DMS53 (cell line): Measurements from ENCODE around the gene FLRT1.
"Not testable (repeated sequence)": the region's sequence is repeated elsewhere in the genome, so short reads cannot be mapped to it uniquely, and the experiment has no call there.

Experiments
- DNase-seq: peaks from one replicate; lab custom pipeline; 2025; lab: John Stamatoyannopoulos, UW

The FLRT1 gene

DNA sequence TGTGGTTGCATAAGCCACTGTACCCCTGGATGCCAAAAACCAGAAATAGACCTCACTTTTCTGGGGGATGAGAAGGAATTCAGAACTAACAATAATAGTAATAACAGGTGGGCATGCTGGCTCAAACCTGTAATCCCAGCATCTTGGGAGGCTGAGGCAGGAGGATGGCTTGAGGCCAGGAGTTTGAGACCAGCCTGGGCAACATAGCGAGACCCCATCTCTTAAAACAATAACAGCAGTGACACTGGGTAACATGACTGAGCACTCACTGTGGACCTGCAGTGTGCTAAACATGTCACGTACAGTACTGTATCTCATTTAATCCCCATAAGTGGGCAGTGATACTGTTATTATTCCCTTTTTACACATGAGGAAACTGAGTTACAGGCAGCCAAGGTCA, 10.0 kb downstream of the FLRT1 start:
- no peak for DNase-seq

DNA sequence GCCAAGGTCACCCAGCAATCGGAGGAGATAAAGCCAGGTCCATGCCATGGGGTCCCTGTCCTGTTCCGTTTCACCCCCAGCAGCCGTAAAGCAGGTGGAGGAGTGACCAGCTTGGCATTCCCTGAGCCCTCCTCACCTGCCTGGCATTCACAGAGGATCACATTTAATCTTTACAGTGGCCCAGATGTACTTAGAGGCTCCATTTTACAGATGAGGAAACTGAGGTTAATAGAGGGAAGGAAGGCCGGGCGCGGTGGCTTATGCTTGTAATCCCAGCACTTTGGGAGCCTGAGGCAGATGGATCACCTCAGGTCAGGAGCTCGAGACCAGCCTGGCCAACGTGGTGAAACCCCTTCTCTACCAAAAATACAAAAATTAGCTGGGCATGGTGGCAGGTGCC, 11.6 kb downstream of the FLRT1 start:
- DNase-seq, result not testable (repeated sequence)

DNA sequence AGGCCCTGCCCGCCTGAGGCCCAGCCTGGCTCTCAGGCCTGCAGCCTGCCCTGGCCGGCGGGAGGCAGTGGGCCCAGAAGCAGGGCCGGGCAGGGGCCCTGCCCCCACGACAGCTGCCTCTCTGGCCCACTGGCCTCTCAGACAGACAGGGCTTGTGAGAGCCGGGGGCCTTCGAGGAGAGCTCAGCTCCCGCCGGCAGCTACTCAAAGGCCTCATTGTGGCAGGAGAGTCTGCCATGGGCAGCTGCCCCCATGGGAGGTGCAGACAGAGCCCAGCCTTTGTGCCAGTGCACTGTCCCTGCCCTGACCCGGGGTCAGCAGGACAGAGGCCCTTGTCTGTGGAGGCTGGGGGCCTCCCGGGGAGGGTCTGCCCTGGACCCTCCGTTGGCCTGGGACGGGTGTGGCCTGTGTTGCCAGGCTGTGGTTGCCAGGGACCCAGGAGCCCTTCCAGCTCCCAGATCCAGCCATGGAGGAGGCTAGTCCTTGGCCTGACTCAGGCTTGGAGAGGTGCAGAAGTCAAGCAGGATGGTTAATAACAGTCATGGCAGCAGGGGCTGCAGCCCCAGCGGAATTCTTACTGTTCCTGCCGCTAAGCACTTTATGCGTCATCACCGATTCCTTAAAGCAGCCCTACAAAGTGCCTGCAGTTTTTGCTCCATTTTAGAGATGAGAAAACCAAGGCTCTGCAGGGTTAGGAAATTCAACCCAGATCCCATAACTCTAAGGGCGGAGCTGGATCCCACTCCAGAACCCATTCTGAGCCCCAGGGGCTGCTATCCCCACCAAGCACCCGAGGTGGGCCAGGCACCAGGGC, 12.5 kb downstream of the FLRT1 start:
- DNase-seq, result no peak

GRCh38 chr11:64049509-64049908, 13.8 kb downstream of the FLRT1 start:
- no peak for DNase-seq

DNA sequence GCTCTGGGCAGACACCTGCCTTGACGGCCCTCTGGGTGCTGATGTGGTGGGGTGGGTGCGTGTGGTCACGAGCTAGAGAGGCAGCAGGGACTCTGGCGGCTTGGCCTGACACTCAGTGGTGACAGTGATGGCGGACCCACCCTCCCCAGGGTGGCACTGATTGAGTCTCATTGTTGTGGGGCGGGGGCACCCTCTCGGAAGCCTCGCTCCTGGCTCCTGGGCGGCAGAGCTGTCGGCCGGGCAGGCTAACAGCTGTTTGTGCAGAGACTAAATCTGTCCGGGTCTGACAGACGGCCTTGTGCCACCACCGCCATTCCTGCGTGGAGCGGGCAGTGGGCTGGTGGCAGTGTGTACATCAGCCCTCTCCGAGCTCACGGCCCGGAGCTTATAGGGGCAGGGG, 15.6 kb downstream of the FLRT1 start:
- no peak for DNase-seq

DNA sequence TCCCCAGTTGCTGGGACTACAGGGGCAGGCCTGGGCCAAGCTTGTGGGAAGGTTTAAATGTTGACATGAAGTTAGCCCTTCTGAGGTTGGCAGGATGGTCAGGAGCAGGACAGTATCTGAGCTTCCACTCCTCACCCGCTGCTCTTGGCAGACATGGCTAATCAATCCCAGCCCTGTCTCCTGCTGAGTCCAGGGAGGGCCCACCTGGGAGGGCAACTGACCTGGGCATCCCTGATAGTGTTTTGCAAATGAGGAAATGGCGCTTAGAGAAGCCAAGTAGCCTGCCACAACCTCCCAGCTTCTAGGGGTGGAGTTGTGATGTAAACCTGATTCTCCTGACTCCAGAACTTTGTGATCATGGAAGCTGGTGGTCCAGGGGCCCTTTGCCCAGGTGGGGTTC, 16.7 kb downstream of the FLRT1 start:
- no peak for DNase-seq

DNA sequence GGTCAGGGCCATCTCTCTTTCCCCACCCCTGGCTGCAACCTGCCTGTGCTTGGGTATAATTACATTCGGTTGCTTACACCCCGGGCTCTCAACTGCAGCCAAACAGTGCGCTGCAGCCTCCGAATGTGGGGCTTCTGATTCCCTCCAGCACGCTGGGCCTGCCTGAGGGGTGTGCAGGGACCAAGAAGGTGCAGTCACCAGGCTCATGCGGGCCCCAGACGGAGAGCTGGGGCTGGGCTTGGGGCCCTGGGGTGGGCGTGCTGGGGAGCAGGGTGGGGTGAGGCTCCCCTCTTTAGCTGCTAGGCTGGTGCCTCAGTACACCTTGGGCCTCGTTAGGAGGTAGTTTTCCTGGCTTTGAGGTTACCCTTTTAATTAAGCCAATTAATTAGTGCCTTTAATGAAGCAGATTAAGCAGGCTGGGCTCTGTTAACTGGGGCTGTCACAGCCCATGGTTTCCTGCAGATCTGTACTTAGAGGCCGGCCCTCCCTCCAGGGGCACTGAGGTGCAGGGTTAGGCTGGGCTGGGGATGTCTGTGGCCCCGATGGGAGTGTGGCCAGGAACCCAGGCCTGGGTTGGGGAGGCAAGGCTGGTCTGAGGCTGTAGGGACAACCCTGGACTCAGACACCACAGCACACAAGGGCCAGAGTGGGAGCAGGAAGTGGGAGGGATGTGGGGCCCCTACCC, 17.3 kb downstream of the FLRT1 start:
- DNase-seq, result no peak

DNA sequence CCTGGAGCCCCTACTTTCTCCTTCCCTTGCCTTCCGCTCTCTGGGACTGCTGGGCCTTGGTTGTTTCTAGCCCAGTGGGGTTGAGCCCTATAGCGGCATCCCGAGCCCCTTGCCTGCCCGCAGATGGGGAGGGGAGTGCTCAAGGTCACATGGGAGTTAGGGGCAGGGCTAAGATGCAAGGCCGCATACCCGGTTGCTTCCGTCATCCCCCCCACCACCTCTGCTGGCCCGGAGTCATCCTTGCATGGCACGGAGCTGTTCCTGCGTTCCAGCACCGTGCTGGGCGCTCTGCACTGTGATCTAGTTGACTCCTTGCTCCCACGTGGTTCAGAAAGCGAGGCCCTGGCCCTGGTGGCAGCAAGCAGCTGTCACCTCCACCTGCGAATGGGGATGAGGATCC, 18.0 kb downstream of the FLRT1 start:
- no peak for DNase-seq

- no peak for DNase-seq
Measured at GRCh38 chr11:64055077-64055476, 19.3 kb downstream of the FLRT1 start.

GRCh38 chr11:64056213-64056785, 20.6 kb downstream of the FLRT1 start:
- no peak for DNase-seq

- no peak for DNase-seq
Measured at GRCh38 chr11:64056861-64057260, 21.1 kb downstream of the FLRT1 start.

GRCh38 chr11:64057890-64058289, 22.2 kb downstream of the FLRT1 start:
- DNase-seq, result no peak

- no peak for DNase-seq
Measured at GRCh38 chr11:64058494-64058893, 22.8 kb downstream of the FLRT1 start.

GRCh38 chr11:64059339-64060140, 23.8 kb downstream of the FLRT1 start:
- DNase-seq, result no peak

- no peak for DNase-seq
Measured at GRCh38 chr11:64060263-64060860, 24.6 kb downstream of the FLRT1 start.

- DNase-seq, result no peak
Measured at GRCh38 chr11:64060861-64061444, 25.2 kb downstream of the FLRT1 start.

DNA sequence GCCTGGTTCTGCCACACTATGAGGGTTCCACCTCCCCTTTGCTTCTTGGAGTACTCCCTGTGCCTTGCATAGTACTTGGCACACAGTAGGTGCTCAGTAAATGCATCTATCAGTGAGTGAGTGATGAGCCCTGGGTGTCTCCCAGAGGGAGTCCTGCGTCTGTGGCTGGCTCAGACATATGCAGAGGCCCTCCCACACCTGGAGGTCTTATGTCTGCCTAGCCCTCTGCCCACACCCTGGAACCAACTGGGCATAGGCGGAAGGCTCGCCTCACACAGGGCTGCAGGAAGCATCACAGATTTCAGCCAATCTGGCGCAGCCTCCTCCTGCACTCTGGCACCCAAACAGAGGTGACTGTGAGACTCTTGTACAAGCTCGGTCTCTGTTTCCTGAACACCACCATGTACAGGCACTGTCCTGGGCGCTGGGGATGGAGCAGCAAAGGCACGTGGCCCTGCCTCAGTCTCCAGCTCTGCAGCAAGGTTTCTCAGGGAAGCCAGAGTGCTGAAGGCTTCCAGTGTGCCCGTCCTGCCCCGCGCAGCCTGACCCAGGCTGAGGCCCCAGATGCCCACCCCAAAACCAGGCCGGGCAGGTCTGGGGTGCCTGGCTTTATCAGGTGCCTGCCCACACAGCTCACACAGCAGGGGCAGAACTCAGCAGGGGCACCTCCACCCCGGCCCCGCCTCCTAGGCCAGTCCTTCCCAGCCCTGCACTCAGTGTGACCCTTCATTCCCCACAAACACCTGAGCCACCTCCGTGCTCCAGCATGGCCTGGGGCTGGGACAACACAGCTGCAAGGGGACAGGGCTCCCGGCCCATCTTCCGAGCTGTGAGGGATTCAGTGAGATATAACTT, 26.7 kb downstream of the FLRT1 start:
- DNase-seq, result no peak

DNA sequence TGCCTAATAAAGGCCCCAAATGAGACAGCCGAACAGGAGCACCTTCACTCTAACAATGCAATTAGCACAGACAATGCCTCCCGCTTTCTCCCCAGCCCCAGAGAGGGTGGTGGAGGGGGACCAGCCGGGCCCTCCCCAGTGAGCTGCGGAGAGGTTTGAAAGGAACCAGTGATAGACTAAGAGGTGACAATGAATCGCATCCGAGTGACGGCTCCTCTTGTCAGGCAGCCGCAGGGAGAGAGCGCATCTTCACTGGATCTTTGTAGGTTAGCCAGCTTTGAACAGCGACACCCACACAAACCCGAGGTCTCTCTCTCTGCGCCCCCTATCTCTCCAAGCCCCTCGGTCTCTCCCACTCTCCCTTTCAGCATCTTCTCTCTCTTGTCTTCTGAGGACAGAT, 28.0 kb downstream of the FLRT1 start:
- no peak for DNase-seq

DNA sequence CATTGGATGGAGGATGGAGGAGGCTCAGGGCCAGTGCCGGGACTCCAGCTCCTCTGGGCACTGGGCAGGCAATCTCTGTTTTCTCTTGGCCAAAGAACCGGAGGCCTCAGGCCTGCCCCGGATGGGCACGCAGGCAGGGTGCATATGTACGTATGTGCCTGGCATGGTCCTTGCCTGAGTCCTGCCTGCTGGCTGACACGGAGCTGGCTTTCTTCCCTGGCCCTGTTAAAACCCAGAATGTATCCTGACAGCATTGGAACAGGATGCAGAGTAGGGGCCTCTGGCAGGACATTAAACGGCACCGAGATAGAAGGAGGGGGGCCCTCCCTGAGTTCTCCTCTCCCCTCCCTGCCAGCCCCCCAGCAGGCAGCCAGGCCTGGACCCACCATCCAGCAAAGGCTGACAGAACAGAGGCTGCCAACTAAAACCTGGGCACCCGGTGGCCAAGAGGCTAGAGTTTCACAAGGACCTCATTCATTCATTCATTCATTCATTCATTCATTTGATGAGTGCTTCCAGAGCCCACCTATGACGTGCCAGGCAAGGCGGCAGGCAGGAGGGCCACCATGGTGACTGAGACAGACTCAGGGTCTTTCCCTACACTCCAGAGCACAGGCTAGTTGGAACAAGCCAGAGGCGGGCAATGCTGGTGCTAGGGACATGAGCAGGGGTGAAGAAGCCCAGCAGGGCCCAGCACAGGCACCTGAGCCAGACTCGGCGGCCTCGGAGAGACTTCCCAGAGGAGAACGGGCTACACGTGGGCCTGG, 28.8 kb downstream of the FLRT1 start:
- no peak for DNase-seq

DNA sequence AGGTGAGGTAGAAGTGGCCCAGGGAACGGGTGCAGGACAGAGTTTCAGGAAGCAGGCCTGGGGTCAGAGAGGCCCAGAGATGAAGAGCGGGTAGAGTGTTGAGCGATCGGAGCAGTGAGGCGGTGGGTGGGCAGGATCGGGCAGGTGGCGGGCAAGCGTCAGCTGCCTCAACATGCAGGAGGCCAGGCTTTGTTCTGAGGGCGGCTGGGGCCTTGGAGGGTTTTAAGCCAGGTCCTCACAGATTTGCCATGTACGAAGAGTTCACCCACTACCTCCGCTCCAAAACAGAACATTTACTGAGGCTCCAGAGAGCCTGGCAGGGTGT, 29.4 kb downstream of the FLRT1 start:
- no peak for DNase-seq
